Measurements from ENCODE around the gene CDKN1C.

CDKN1C gene

DNA sequence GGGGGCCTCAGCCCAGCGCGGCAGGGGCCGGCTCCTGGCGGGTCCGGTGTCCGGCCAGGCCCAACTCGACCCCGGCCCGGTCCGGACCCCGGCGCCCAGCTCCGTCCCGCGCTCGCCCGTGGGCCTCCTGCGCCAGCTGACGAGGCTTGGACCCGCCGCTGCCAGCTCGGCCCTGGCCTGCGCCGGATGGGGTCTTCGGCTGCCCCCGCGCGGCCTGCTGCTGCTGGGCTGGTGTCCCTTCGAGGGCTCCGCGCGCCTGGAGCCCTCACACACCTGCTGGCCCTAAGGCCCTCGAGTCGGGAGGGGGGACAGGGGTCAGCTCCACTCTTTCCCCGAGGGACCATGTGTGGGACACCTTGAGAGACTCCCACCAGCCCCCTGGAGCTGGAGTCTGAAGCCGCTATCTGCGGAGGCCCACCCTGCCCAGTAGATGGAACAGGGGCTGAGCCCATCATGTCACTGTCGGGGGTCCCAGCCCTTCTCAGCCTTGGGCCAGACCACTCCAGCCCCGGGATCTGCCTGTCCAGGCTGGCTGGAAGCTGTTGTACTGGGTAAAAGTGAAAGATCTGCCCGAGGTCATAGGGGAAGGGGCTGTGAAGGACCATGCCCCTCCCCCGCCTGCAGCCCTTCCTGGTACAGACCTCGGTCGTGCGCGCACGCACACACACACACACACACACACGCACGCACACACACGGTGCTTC, 768 bp upstream of the CDKN1C start:
- no peaks in the 10 kb centered on the region for H3K9me3 Mint-ChIP-seq
- H3K4me1 Mint-ChIP-seq = peaks cover 40% of the 10 kb centered on the region
- H3K36me3 Mint-ChIP-seq (ENCODE audit: low read depth) = peaks cover 14% of the 10 kb centered on the region
- H3K27ac Mint-ChIP-seq = peak overlapping the region; percentile 80 to 95 (median 85)
- TF ChIP-seq, protein P1, sequence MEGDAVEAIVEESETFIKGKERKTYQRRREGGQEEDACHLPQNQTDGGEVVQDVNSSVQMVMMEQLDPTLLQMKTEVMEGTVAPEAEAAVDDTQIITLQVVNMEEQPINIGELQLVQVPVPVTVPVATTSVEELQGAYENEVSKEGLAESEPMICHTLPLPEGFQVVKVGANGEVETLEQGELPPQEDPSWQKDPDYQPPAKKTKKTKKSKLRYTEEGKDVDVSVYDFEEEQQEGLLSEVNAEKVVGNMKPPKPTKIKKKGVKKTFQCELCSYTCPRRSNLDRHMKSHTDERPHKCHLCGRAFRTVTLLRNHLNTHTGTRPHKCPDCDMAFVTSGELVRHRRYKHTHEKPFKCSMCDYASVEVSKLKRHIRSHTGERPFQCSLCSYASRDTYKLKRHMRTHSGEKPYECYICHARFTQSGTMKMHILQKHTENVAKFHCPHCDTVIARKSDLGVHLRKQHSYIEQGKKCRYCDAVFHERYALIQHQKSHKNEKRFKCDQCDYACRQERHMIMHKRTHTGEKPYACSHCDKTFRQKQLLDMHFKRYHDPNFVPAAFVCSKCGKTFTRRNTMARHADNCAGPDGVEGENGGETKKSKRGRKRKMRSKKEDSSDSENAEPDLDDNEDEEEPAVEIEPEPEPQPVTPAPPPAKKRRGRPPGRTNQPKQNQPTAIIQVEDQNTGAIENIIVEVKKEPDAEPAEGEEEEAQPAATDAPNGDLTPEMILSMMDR (IDR thresholded peaks at IDR 0.05; ENCODE audit: unreplicated experiment in 3 of 3) = peak in 2 of 3 experiments; percentile 18 to 48
- peaks cover 7% of the 10 kb centered on the region for H3K27me3 Mint-ChIP-seq (ENCODE audit: low read depth)
- peak overlapping the region; percentile 65 to 78 (median 73) for H3K4me3 Mint-ChIP-seq

DNA sequence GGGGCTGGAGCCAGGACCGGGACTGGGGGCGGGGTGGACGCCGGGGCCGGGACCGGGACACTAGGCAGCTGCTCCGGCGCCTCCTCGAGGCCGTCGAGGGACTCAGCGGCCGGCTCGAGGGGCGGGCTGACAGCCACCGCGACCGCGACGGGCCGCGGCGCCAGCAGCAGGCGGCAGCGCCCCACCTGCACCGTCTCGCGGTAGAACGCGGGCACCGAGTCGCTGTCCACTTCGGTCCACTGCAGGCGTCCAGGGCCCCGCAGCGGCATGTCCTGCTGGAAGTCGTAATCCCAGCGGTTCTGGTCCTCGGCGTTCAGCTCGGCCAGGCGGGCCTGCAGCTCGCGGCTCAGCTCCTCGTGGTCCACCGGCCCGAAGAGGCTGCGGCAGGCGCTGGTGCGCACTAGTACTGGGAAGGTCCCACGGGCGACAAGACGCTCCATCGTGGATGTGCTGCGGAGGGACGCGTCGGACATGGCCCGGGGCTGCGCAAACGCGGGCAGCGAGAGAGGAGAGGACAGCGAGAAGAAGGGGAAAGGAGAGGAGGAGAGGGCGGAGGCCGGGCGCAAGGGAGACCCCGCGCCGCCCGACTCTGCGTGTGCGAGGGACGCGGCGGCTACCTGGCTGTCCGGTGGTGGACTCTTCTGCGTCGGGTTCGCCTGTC, 428 bp downstream of the CDKN1C start:
- Mint-ChIP-seq H3K9me3 (no peaks in the 10 kb centered on the region), H3K4me1 (peaks cover 47% of the 10 kb centered on the region), H3K27ac (peak overlapping the region in 2 of 3 experiments; percentile 47 to 88), H3K4me3 (peak overlapping the region; percentile 85 to 93 (median 93)), H3K27me3 (ENCODE audit: low read depth) (peaks cover 10% of the 10 kb centered on the region), H3K36me3 (ENCODE audit: low read depth) (peaks cover 14% of the 10 kb centered on the region)
- TF ChIP-seq, protein P1 (IDR thresholded peaks at IDR 0.05; ENCODE audit: unreplicated experiment in 3 of 3) = peak in 2 of 3 experiments; percentile 18 to 26

DNA sequence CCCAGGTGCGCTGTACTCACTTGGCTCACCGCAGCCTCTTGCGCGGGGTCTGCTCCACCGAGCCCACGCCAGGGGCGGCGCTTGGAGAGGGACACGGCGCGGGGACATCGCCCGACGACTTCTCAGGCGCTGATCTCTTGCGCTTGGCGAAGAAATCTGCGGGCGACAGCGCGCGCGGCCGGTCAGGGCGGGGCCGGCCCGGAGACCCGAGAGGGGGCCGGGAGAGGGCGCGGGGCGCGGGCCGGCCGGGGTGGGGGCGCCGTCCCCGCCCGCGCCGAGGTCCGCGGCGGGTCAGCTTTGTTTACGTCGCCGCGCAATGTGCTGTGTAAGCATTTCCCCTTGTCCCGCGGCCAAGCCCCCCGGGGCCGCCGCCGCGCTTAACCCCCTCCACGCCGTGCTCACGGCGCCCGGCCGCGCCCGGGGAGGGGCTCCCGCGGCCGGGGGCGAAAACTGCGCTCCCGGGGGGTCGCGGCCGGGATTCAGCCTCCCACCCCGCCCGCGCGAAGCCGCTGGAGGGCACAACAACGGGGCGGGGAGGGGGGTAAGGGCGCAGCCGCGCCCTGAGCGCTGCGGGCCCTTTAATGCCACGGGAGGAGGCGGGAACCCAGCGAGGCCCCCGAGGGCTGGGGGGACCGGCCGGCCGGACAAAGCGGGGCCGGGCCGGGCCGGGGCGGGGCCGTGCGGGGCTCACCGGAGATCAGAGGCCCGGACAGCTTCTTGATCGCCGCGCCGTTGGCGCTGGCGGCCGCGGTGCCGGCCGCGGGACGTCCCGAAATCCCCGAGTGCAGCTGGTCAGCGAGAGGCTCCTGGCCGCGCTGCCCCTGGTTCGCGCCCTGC, 1.4 kb downstream of the CDKN1C start:
- Mint-ChIP-seq H3K36me3 (ENCODE audit: low read depth) (peaks cover 20% of the 10 kb centered on the region), H3K4me3 (peak overlapping the region; percentile 86 to 92 (median 89)), H3K4me1 (peaks cover 51% of the 10 kb centered on the region), H3K27me3 (ENCODE audit: low read depth) (peaks cover 10% of the 10 kb centered on the region), H3K9me3 (no peaks in the 10 kb centered on the region), H3K27ac (peak overlapping the region in 1 of 3 experiments; percentile 83)
- TF ChIP-seq, protein P1 (IDR thresholded peaks at IDR 0.05; ENCODE audit: unreplicated experiment in 3 of 3) = no peak

DNA sequence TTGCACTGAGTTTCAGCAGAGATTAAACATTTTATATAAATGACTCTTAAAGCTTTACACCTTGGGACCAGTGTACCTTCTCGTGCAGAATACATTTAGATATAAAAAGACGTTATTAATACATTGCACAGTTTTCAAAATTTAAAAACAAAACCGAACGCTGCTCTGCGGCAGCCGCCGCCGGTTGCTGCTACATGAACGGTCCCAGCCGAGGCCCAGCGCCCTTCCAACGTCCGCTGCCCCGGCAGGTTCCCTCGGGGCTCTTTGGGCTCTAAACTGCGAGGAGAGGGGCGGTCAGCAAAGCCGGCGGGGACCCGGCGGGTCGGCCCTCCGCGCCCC, 2.0 kb downstream of the CDKN1C start:
- Mint-ChIP-seq H3K4me3 (peak overlapping the region; percentile 86 to 92 (median 89)), H3K27me3 (ENCODE audit: low read depth) (peaks cover 10% of the 10 kb centered on the region), H3K9me3 (no peaks in the 10 kb centered on the region)

DNA sequence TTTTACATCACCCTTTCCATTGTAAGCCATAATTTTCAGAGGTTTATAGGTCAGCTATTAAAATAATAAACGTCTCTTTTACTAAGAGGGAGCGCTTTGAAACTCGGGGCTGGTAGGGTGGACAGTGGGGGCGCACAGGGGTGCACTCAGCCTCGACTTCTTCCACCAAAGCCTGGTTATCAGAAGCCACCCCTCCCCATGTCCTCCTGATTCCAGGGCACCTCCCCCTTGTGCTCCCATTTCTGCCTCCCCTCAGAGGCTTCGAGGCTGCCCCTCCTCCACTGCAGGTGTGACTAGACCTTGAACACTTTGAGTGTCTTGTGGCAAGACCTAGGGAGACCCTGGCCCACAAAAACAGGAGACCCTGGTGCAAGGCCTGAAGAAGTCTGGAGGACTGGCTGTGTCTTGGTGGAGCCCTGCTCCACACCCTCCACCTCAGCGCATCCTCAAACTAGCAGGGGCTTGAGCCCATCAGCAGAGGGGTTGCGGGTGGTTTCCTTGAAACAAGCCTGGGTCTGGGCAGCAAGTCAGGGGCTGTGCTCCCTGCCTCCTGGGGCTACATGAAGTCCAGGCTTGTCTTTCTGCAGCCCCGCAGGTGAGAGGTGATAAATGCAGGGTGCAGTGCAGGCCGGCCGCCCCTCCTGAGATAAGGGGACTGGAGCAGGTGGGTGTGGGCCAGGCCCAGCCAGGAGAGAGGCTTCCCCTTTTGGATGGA, 3.0 kb downstream of the CDKN1C start:
- Mint-ChIP-seq H3K4me1 (peaks cover 37% of the 10 kb centered on the region), H3K36me3 (ENCODE audit: low read depth) (peaks cover 28% of the 10 kb centered on the region), H3K9me3 (no peaks in the 10 kb centered on the region), H3K27ac (peak overlapping the region; percentile 81 to 88 (median 83)), H3K4me3 (peak overlapping the region; percentile 86 to 92 (median 89)), H3K27me3 (ENCODE audit: low read depth) (peaks cover 10% of the 10 kb centered on the region)
- TF ChIP-seq, protein P1 (IDR thresholded peaks at IDR 0.05; ENCODE audit: unreplicated experiment in 3 of 3) = no peak

More for the DNA sequence above, 2.0 kb downstream of the CDKN1C start:
- H3K4me1 Mint-ChIP-seq = peaks cover 48% of the 10 kb centered on the region
- peaks cover 24% of the 10 kb centered on the region for H3K36me3 Mint-ChIP-seq (ENCODE audit: low read depth)
- peak overlapping the region; percentile 81 to 88 (median 83) for H3K27ac Mint-ChIP-seq
- TF ChIP-seq, protein P1 (IDR thresholded peaks at IDR 0.05; ENCODE audit: unreplicated experiment in 3 of 3) = no peak

Data from nephron (organoid).